Calu3 (cell line): ENCODE data around the gene DMD. TPM values are rescaled to one million over a fixed set of nuclear protein-coding genes. Genes with fewer than 3 reads are reported as not detected.

Experiments
- BruUV-seq: library from RNA; stranded (reverse); fragments of 400-500 nt; replicated peaks from 2 replicates; lab custom pipeline; 2021; lab: Mats Ljungman, UMichigan
- CTCF ChIA-PET: fragments of 300-600 bp; sonication (Branson Sonifier 250); formaldehyde crosslinking; loops from one replicate; lab custom pipeline; 2022; ENCODE audit warnings: antibody characterized with exemption; lab: Charles Lee
- DNase-seq: peaks from one replicate; pipeline ENCODE4 v3.0.0; 2022
- H3K27ac Mint-ChIP-seq: one replicate; pipeline ENCODE4 v1.8.0; 2022; ENCODE audit warnings: mixed read lengths; ENCODE audit not compliant: unreplicated experiment
- H3K27me3 Mint-ChIP-seq: one replicate; pipeline ENCODE4 v1.8.0; 2022; ENCODE audit warnings: mixed read lengths; ENCODE audit not compliant: unreplicated experiment
- H3K36me3 Mint-ChIP-seq: one replicate; pipeline ENCODE4 v1.8.0; 2022; ENCODE audit warnings: mild to moderate bottlenecking, moderate library complexity, mixed read lengths; ENCODE audit not compliant: insufficient read depth, unreplicated experiment
- H3K4me1 Mint-ChIP-seq: one replicate; pipeline ENCODE4 v1.8.0; 2022; ENCODE audit warnings: mild to moderate bottlenecking, low read depth, mixed read lengths; ENCODE audit not compliant: unreplicated experiment
- H3K4me3 Mint-ChIP-seq: one replicate; pipeline ENCODE4 v1.8.0; 2022; ENCODE audit warnings: mild to moderate bottlenecking, low read depth, moderate library complexity, mixed read lengths; ENCODE audit not compliant: unreplicated experiment
- H3K9me3 Mint-ChIP-seq: one replicate; pipeline ENCODE4 v1.8.0; 2022; ENCODE audit warnings: low read depth, mixed read lengths; ENCODE audit not compliant: unreplicated experiment
- intact Hi-C: fragments of 100-400 bp; cut with micrococcal nuclease; formaldehyde crosslinking; loops from one replicate; pipeline ENCODE4 v1.10.0; 2022; ENCODE audit not compliant: unreplicated experiment
- total RNA-seq: library from RNA; stranded (reverse); gene quantifications from 2 replicates; pipeline ENCODE4 v1.2.3, GENCODE V29; 2022
- TF ChIP-seq, protein P1 (sequence below): fragments of 200-600 bp; IDR thresholded peaks from one replicate; pipeline ENCODE4 v1.8.0; 2022; ENCODE audit warnings: antibody characterized with exemption; ENCODE audit not compliant: unreplicated experiment

DMD gene
- total RNA-seq, 1 experiment from 2014 or later, result 11.6 TPM

DNA sequence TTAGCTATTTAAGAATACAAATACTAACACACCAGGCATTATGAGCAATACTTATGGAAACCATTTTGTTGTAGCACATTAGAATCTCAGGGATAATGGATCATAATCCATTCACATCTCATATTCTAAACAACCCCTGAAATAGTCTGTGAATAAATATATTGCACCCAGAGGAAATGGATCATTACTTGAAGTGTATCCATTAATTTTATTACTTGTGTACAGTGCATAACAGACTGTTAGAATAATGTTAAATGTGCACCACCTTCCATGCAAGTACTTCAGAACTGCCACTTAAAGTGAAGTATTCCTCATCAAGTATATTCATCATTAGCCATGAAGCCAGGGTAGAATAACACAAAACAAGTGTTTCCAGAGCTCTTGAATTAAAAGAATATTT is 715.5 kb downstream of the DMD start:
- intact Hi-C loops, result no loop called here
- Mint-ChIP-seq H3K27ac (no peak overlapping the region), H3K4me1 (no peaks in the 10 kb centered on the region), H3K4me3 (no peak overlapping the region), H3K9me3 (no peaks in the 10 kb centered on the region), H3K36me3 (no peaks in the 10 kb centered on the region), H3K27me3 (no peaks in the 10 kb centered on the region)
- TF ChIP-seq, protein P1, sequence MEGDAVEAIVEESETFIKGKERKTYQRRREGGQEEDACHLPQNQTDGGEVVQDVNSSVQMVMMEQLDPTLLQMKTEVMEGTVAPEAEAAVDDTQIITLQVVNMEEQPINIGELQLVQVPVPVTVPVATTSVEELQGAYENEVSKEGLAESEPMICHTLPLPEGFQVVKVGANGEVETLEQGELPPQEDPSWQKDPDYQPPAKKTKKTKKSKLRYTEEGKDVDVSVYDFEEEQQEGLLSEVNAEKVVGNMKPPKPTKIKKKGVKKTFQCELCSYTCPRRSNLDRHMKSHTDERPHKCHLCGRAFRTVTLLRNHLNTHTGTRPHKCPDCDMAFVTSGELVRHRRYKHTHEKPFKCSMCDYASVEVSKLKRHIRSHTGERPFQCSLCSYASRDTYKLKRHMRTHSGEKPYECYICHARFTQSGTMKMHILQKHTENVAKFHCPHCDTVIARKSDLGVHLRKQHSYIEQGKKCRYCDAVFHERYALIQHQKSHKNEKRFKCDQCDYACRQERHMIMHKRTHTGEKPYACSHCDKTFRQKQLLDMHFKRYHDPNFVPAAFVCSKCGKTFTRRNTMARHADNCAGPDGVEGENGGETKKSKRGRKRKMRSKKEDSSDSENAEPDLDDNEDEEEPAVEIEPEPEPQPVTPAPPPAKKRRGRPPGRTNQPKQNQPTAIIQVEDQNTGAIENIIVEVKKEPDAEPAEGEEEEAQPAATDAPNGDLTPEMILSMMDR, result no peak
- no TSS peak for BruUV-seq
- DNase-seq, result no peak
- CTCF ChIA-PET, result no interaction called here

DNA sequence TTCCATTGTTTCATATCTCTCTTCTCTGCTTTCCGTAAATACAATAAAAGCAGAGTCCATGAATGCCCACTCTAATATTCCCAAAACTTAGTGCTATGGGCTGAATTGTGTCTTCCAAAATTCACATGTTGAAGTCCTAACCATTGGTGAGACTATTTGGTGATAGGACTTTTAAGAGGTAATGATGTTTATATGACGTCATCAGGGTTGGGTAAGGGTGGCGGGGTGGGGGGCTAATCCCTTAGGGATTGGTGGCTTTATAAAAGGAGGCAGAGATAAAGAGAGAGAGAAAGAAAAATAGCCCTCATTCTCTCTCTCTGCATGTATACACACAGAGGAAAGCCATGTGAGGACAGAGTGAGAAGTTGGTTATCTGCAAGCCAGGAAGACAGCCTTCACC is 722.2 kb downstream of the DMD start:
- no TSS peak for BruUV-seq
- Mint-ChIP-seq H3K36me3 (no peaks in the 10 kb centered on the region), H3K4me3 (no peak overlapping the region), H3K4me1 (no peaks in the 10 kb centered on the region), H3K9me3 (no peaks in the 10 kb centered on the region), H3K27me3 (no peaks in the 10 kb centered on the region), H3K27ac (no peak overlapping the region)
- intact Hi-C loops, result no loop called here
- CTCF ChIA-PET, result interaction anchor here (0.6 kb wide), 1 partner anchor 566 kb away, joined by 4 read pairs; no protein-coding TSS in a partner anchor
- DNase-seq, result no peak
- TF ChIP-seq, protein P1, result no peak

DNA sequence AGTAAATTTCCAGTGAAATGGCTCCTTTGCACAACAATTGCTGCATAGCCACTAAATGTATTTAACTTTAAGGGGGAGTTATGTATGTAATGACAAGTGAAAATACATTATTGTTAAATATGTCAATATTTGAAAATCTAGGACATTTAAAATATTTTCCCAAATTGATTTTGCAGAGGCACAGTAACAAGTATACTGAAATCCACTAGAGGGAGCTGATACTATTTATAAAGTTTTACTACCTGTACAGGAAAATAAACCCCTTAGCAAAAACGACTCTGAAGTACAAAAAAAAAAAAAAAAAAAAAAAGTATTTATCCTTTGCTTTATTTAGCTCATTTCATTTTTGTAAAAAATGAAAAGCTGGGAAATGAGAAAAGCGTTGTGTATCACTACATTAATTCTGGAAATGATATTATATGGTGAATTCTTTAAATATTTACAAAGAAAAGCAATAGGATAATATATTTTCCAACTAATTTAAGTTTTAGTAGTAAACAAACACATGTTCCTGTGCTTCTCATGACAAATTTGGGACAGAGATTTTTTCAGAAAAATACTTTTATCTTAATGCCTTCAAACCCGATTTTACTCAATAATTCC is 727.7 kb downstream of the DMD start:
- intact Hi-C loops, result loop anchor here (5.0 kb wide), 1 partner anchor 189 kb away; no protein-coding TSS in a partner anchor
- CTCF ChIA-PET, result interaction anchor here (0.7 kb wide), 1 partner anchor 32 kb away, joined by 3 read pairs; no protein-coding TSS in a partner anchor
- Mint-ChIP-seq H3K27ac (no peak overlapping the region), H3K9me3 (no peaks in the 10 kb centered on the region), H3K27me3 (no peaks in the 10 kb centered on the region), H3K4me3 (no peak overlapping the region), H3K36me3 (no peaks in the 10 kb centered on the region), H3K4me1 (no peaks in the 10 kb centered on the region)
- BruUV-seq, result no TSS peak
- DNase-seq, result no peak
- TF ChIP-seq, protein P1, result no peak

DNA sequence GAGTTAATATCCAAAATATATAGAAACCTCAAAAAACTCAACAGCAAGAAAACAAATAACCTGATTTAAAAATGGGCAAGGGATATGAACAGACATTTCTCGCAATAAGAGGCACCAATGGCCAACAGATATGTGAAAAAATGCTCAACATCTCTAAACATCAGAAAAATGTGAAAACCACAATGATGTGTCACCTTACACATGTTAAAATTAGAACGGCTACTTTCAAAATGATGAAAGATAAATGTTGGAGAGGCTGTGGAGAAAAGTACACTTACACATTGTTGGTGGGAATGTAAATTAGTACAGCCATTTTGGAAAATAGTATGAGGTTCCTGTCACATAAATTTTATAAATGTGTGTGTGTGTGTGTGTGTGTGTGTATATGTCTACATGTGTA is 731.3 kb downstream of the DMD start:
- Mint-ChIP-seq H3K36me3 (no peaks in the 10 kb centered on the region), H3K4me1 (no peaks in the 10 kb centered on the region), H3K4me3 (no peak overlapping the region), H3K27ac (no peak overlapping the region), H3K27me3 (no peaks in the 10 kb centered on the region), H3K9me3 (no peaks in the 10 kb centered on the region)
- CTCF ChIA-PET, result no interaction called here
- BruUV-seq, result no TSS peak
- DNase-seq, result no peak
- intact Hi-C loops, result loop anchor here (5.0 kb wide), 1 partner anchor 192 kb away; no protein-coding TSS in a partner anchor
- TF ChIP-seq, protein P1, result no peak
